ENCODE results near the gene SH3D19. TPM values are rescaled to one million over a fixed set of nuclear protein-coding genes. Genes with fewer than 3 reads are reported as not detected.
"Not testable (repeated sequence)": the region's sequence is repeated elsewhere in the genome, so short reads cannot be mapped to it uniquely, and the experiment has no call there.

SH3D19 gene
- polyA plus RNA-seq, 2 donors, result 19.1 to 22.8 TPM

DNA sequence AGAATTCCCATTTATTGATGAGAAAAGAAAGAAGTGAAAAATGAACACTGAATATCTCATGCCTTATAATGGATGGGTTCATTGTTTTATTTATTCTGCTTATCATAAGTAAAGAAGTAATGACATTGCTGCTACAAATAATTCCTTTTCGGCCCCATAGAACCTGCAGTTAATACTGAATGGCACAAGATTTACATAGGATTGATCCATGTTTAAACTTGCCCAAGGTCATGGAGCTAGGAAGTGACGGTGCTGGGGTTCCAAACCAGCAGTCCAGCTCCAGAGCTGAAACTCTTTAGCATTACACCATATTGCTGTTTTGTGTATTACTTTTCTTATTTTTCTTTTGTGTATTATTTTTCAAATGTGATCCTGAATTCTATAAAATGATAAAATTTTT, 78.7 kb downstream of the SH3D19 start:
- Histone ChIP-seq H3K27ac (ENCODE audit: low read depth in 2 of 2, low read length in 1 of 2) (no peak overlapping the region), H3K36me3 (ENCODE audit: control insufficient read depth in 2 of 2, insufficient read depth in 2 of 2, low read length in 1 of 2) (no peaks in the 10 kb centered on the region), H3K4me3 (ENCODE audit: low read depth in 1 of 2, low read length in 2 of 2) (no peak overlapping the region), H3K9me3 (ENCODE audit: control insufficient read depth in 2 of 2, insufficient read depth in 1 of 2, low read depth in 1 of 2, low read length in 1 of 2) (no peaks in the 10 kb centered on the region), H3K27me3 (ENCODE audit: control insufficient read depth in 1 of 2, insufficient read depth in 2 of 2, low read length in 2 of 2) (no peaks in the 10 kb centered on the region), H3K4me1 (ENCODE audit: control insufficient read depth in 2 of 2, insufficient read depth in 2 of 2, low read length in 1 of 2) (no peaks in the 10 kb centered on the region)
- 48 to 66% methylated on average over 2 of the region's 2 CpGs for WGBS, 2 donors

DNA sequence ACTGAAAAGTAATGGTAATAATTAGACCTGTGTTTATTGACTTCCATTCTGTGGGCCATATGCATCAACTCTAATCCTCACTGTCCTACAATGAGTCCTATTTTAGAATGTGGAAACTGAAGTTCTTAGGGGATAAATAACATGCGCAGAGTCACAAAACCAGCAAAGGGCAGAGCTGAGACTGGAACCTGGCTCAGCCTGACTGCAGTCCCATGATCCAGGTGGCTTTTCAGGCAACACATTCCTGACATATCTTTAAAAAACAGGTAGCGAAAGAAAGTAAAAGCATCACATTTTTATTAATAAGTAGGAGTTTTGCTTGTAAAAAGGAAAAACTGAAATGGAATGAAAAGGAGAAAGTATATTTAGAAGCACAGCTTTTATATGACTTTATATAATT, 83.1 kb downstream of the SH3D19 start:
- Histone ChIP-seq H3K27ac (ENCODE audit: low read depth in 2 of 2, low read length in 1 of 2) (no peak overlapping the region), H3K27me3 (ENCODE audit: control insufficient read depth in 1 of 2, insufficient read depth in 2 of 2, low read length in 2 of 2) (no peaks in the 10 kb centered on the region), H3K4me1 (ENCODE audit: control insufficient read depth in 2 of 2, insufficient read depth in 2 of 2, low read length in 1 of 2) (no peaks in the 10 kb centered on the region), H3K36me3 (ENCODE audit: control insufficient read depth in 2 of 2, insufficient read depth in 2 of 2, low read length in 1 of 2) (no peaks in the 10 kb centered on the region), H3K9me3 (ENCODE audit: control insufficient read depth in 2 of 2, insufficient read depth in 1 of 2, low read depth in 1 of 2, low read length in 1 of 2) (no peaks in the 10 kb centered on the region), H3K4me3 (ENCODE audit: low read depth in 1 of 2, low read length in 2 of 2) (no peak overlapping the region)
- 98% methylated on average over 2 of the region's 2 CpGs for WGBS, 2 donors

DNA sequence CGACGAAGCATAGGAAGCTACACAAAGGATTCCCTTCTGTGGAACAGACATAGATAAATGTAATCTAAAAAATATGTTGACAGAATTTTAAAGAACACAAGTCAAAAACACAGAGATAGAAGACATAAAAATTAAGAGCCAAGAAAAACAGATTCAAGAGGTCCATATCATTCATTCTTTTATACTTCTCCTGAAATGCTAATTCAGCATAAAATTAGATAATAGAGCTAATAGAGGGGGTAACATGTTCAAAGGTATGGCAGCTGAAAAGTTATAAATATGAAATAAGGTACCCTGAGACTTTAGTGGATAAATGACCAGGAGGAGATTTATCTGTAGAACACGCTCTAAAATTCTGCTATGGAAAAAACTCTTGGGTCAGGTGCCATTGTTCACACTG, 85.8 kb downstream of the SH3D19 start:
- 93 to 96% methylated on average over 3 of the region's 3 CpGs for WGBS, 2 donors
- Histone ChIP-seq H3K36me3 (ENCODE audit: control insufficient read depth in 2 of 2, insufficient read depth in 2 of 2, low read length in 1 of 2) (no peaks in the 10 kb centered on the region), H3K9me3 (ENCODE audit: control insufficient read depth in 2 of 2, insufficient read depth in 1 of 2, low read depth in 1 of 2, low read length in 1 of 2) (no peaks in the 10 kb centered on the region), H3K27me3 (ENCODE audit: control insufficient read depth in 1 of 2, insufficient read depth in 2 of 2, low read length in 2 of 2) (no peaks in the 10 kb centered on the region), H3K27ac (ENCODE audit: low read depth in 2 of 2, low read length in 1 of 2) (no peak overlapping the region), H3K4me1 (ENCODE audit: control insufficient read depth in 2 of 2, insufficient read depth in 2 of 2, low read length in 1 of 2) (no peaks in the 10 kb centered on the region), H3K4me3 (ENCODE audit: low read depth in 1 of 2, low read length in 2 of 2) (no peak overlapping the region)

DNA sequence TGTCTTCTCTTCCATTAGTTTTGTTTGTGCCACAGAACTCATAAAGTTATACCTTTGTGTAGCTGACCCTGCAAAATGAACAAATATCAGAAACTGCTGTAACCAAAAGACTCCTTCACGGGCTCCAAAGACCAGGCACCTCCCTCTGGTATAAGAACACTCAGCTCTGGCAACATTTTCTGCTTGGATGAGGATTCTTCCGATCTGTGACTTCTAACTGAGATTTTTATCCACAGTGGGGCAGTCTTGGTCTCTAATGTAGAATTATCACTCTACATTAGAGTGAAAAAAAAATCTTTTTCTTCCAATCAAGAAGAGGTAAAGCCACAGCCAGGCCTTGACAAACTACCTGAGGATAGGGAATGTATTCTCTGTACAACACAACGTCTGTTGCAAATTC, 86.9 kb downstream of the SH3D19 start:
- H3K4me3 ChIP-seq (ENCODE audit: low read depth in 1 of 2, low read length in 2 of 2), result no peak overlapping the region
- 39 to 41% methylated on average over 3 of the region's 3 CpGs for whole genome bisulfite sequencing, 2 donors
- H3K4me1 ChIP-seq (ENCODE audit: control insufficient read depth in 2 of 2, insufficient read depth in 2 of 2, low read length in 1 of 2), result no peaks in the 10 kb centered on the region
- H3K27ac ChIP-seq (ENCODE audit: low read depth in 2 of 2, low read length in 1 of 2), result no peak overlapping the region
- H3K27me3 ChIP-seq (ENCODE audit: control insufficient read depth in 1 of 2, insufficient read depth in 2 of 2, low read length in 2 of 2), result no peaks in the 10 kb centered on the region
- H3K36me3 ChIP-seq (ENCODE audit: control insufficient read depth in 2 of 2, insufficient read depth in 2 of 2, low read length in 1 of 2), result no peaks in the 10 kb centered on the region
- no peaks in the 10 kb centered on the region for H3K9me3 ChIP-seq (ENCODE audit: control insufficient read depth in 2 of 2, insufficient read depth in 1 of 2, low read depth in 1 of 2, low read length in 1 of 2)

DNA sequence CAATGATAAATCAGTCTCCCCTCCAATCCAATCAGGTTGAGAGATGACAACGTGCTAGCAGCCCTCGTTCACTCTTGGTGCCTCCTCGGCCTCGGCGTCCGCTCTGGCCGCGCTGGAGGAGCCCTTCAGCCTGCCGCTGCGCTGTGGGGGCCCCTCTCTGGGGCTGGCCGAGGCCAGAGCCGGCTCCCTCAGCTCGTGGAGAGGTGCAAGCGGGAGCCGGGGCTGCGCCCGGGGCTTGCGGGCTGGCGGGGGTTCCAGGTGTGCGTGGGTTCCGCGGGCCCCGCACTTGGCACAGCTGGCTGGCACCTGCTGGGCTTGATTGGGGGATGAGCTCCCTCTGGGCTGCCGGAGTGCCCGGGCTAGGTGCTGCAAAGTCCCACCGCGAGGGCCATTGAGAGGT, 89.4 kb downstream of the SH3D19 start:
- Histone ChIP-seq H3K4me1 (ENCODE audit: control insufficient read depth in 2 of 2, insufficient read depth in 2 of 2, low read length in 1 of 2) (no peaks in the 10 kb centered on the region), H3K27ac (ENCODE audit: low read depth in 2 of 2, low read length in 1 of 2) (no peak overlapping the region), H3K36me3 (ENCODE audit: control insufficient read depth in 2 of 2, insufficient read depth in 2 of 2, low read length in 1 of 2) (no peaks in the 10 kb centered on the region), H3K4me3 (ENCODE audit: low read depth in 1 of 2, low read length in 2 of 2) (no peak overlapping the region), H3K9me3 (ENCODE audit: control insufficient read depth in 2 of 2, insufficient read depth in 1 of 2, low read depth in 1 of 2, low read length in 1 of 2) (no peaks in the 10 kb centered on the region), H3K27me3 (ENCODE audit: control insufficient read depth in 1 of 2, insufficient read depth in 2 of 2, low read length in 2 of 2) (no peaks in the 10 kb centered on the region)
- WGBS, 2 donors, result 97 to 98% methylated on average over 27 of the region's 27 CpGs

DNA sequence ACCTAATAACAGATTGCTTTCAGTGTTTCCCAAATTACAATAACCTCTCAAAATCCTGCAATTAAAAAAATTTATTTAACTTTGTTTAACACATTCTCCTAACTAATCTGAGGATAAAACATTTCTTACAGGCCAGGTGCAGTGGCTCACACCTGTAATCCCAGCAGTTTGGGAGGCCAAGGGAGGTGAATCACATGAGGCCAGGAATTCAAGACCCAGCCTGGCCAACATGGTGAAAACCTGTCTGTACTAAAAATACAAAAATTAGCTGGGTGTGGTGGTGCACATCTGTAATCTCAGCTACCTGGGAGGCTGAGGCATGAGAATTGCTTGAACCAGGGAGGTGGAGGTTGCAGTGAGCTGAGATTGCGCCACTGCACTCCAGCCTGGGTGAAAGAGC, 90.0 kb downstream of the SH3D19 start:
- H3K27me3 ChIP-seq (ENCODE audit: control insufficient read depth in 1 of 2, insufficient read depth in 2 of 2, low read length in 2 of 2); H3K4me1 ChIP-seq (ENCODE audit: control insufficient read depth in 2 of 2, insufficient read depth in 2 of 2, low read length in 1 of 2): not testable (repeated sequence)
- 92 to 100% methylated on average over 1 of the region's 1 CpG for WGBS, 2 donors

DNA sequence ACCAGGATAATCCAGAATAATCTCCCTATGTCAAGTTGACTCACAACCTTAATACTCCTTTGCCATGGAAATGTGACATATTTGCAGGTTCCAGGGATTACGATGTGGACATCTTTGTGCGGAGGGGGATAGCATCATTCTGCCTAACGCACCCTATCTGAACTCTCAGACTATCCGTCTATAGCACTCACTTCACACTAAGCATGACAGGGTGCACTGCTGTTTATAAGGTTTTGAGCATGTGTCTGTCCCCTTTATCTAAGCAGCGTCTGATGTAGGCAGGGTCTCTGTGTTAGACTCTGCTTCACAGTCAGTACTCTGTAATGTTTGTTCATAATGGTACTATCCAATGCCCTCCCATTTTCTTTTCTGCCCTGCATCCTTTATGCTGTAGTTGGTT, 91.8 kb downstream of the SH3D19 start:
- Histone ChIP-seq H3K4me1 (ENCODE audit: control insufficient read depth in 2 of 2, insufficient read depth in 2 of 2, low read length in 1 of 2) (no peaks in the 10 kb centered on the region), H3K27ac (ENCODE audit: low read depth in 2 of 2, low read length in 1 of 2) (no peak overlapping the region)
- WGBS, 2 donors, result 90 to 93% methylated on average over 5 of the region's 5 CpGs

More for the DNA sequence above, 90.0 kb downstream of the SH3D19 start:
- H3K27ac ChIP-seq (ENCODE audit: low read depth in 2 of 2, low read length in 1 of 2); H3K4me3 ChIP-seq (ENCODE audit: low read depth in 1 of 2, low read length in 2 of 2); H3K9me3 ChIP-seq (ENCODE audit: control insufficient read depth in 2 of 2, insufficient read depth in 1 of 2, low read depth in 1 of 2, low read length in 1 of 2); H3K36me3 ChIP-seq (ENCODE audit: control insufficient read depth in 2 of 2, insufficient read depth in 2 of 2, low read length in 1 of 2): not testable (repeated sequence)

DNA sequence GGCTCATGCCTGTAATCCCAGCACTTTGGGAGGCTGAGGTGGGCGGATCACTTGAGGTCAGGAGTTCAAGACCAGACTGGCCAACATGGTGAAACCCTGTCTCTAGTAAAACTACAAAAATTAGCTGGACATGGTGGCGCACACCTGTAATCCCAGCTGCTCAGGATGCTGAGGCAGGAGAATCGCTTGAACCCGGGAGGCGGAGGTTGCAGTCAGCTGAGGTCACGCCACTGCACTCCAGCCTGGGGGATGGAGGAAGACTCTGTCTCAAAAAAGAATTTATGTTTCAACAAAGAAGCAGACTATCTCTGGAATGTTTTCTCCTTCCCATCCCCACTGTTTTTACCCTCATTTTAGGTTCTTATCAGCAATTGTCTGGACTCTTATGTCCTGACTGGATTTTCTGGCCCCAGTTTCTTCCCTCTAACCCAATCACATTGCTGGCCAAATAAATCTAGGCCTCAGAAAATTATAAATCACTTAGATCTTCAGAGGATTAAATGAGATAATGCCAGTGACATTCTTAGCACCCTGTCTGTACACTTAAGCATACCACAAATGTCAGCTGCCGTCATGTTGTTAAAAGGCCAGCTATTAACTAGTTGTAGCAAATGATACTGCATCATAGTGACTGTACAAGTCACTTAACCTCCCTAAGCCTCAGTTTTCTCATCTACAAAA, 93.3 kb downstream of the SH3D19 start:
- Histone ChIP-seq H3K27ac (ENCODE audit: low read depth in 2 of 2, low read length in 1 of 2) (no peak overlapping the region), H3K4me1 (ENCODE audit: control insufficient read depth in 2 of 2, insufficient read depth in 2 of 2, low read length in 1 of 2) (no peaks in the 10 kb centered on the region), H3K9me3 (ENCODE audit: control insufficient read depth in 2 of 2, insufficient read depth in 1 of 2, low read depth in 1 of 2, low read length in 1 of 2) (no peaks in the 10 kb centered on the region), H3K27me3 (ENCODE audit: control insufficient read depth in 1 of 2, insufficient read depth in 2 of 2, low read length in 2 of 2) (peaks cover 0 to 2% of the 10 kb centered on the region in 2 donors), H3K36me3 (ENCODE audit: control insufficient read depth in 2 of 2, insufficient read depth in 2 of 2, low read length in 1 of 2) (no peaks in the 10 kb centered on the region), H3K4me3 (ENCODE audit: low read depth in 1 of 2, low read length in 2 of 2) (no peak overlapping the region)
- 83 to 87% methylated on average over 7 of the region's 7 CpGs for WGBS, 2 donors

More for the DNA sequence above, 91.8 kb downstream of the SH3D19 start:
- Histone ChIP-seq H3K36me3 (ENCODE audit: control insufficient read depth in 2 of 2, insufficient read depth in 2 of 2, low read length in 1 of 2) (no peaks in the 10 kb centered on the region), H3K4me3 (ENCODE audit: low read depth in 1 of 2, low read length in 2 of 2) (no peak overlapping the region), H3K27me3 (ENCODE audit: control insufficient read depth in 1 of 2, insufficient read depth in 2 of 2, low read length in 2 of 2) (no peaks in the 10 kb centered on the region), H3K9me3 (ENCODE audit: control insufficient read depth in 2 of 2, insufficient read depth in 1 of 2, low read depth in 1 of 2, low read length in 1 of 2) (no peaks in the 10 kb centered on the region)

DNA sequence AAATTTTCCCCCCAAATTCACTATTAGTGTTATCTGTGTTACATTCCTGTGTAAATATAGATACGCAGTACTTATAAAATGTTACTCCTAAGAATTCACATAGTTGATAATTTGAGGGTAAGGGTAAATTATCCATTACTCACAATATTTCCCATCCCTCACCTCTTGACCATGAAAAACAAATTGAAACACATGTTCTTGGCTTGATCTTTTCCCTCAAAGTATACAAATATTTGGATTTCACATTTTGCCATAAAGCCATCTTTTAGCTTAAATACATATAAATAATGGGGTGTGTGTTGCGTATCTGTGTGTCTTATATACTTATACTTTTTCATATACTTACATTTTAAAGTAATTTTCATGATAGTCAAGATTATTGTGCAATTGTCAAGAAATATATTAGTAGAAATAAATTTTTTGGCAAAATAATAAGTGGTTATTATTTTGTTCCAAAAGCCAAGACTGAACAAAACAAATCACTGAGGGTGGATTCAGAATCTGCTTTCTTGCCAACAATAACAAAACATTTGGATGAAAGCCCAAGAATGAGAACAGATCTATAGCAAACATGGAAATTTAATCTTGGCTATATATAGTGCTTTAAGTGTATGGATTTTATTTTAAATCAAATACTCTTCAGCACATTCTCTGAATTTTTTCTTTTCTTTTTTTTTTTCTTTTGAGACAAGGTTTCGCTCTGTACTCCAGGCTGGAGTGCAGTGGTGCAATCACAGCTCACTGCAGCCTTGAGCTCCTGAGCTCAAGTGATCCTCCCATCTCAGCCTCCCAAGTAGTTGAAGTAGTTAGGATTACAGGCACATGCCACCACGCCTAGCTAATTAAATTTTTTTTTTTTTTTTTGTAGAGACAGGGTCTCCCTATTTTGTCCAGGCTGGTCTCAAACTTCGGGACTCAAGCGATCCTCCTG, 97.0 kb downstream of the SH3D19 start:
- H3K4me1 ChIP-seq (ENCODE audit: control insufficient read depth in 2 of 2, insufficient read depth in 2 of 2, low read length in 1 of 2), result no peaks in the 10 kb centered on the region
- 71 to 72% methylated on average over 6 of the region's 6 CpGs for WGBS, 2 donors
- H3K27me3 ChIP-seq (ENCODE audit: control insufficient read depth in 1 of 2, insufficient read depth in 2 of 2, low read length in 2 of 2), result peaks cover 0 to 2% of the 10 kb centered on the region in 2 donors
- H3K27ac ChIP-seq (ENCODE audit: low read depth in 2 of 2, low read length in 1 of 2), result no peak overlapping the region
- H3K36me3 ChIP-seq (ENCODE audit: control insufficient read depth in 2 of 2, insufficient read depth in 2 of 2, low read length in 1 of 2), result no peaks in the 10 kb centered on the region
- no peaks in the 10 kb centered on the region for H3K9me3 ChIP-seq (ENCODE audit: control insufficient read depth in 2 of 2, insufficient read depth in 1 of 2, low read depth in 1 of 2, low read length in 1 of 2)
- H3K4me3 ChIP-seq (ENCODE audit: low read depth in 1 of 2, low read length in 2 of 2), result no peak overlapping the region
